GM19452 (cell line): Measurements from ENCODE around the gene HAP1.
"Not testable (repeated sequence)": the region's sequence is repeated elsewhere in the genome, so short reads cannot be mapped to it uniquely, and the experiment has no call there.

Experiments
- ATAC-seq: cut with Tn5 transposase; IDR thresholded peaks from one replicate; pipeline ENCODE4 v1.9.1; 2021; ENCODE audit not compliant: unreplicated experiment

HAP1 gene

GRCh38 chr17:41675157-41676057, 59.0 kb downstream of the HAP1 start:
- not testable (repeated sequence) for ATAC-seq
